Measurements from ENCODE around the gene GPATCH1.

Gene GPATCH1

DNA sequence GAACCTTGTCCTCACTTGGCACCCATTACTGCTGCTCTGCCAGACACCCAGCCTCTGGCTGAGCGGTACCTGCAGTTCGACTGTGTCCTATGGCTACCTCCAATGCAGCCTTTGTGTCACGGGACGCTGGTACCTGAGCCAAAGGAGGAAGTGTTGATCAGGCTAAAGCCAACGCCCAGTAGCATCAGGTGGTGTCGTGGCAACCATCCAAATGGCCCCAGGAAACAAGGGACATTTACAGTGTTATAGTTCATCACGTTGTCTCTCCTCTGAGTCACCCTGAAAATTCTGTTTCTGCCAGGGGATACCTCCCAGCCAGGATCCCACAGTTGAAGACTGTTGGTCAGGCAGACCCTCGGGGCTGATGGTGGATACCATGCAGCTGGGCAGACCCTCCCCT is 26.4 kb upstream of the GPATCH1 start:
- H3K79me2 ChIP-seq (ENCODE audit: insufficient read depth, low read length): no peaks in the 10 kb centered on the region
- H3K9me2 ChIP-seq (ENCODE audit: low read depth, low read length): no peaks in the 10 kb centered on the region
- no peaks in the 10 kb centered on the region for H3K27me3 ChIP-seq (ENCODE audit: insufficient read depth, low read length)
- no peak for TF ChIP-seq CTCF (IDR thresholded peaks at IDR 0.05; ENCODE audit: low read length)
- no peak for TF ChIP-seq EZH2 (IDR thresholded peaks at IDR 0.05; ENCODE audit: borderline replicate concordance, low read length)
- H3K27ac ChIP-seq (ENCODE audit: low read depth, low read length, poor library complexity, severe bottlenecking): no peak overlapping the region
- H3K4me2 ChIP-seq (ENCODE audit: low read length): no peak overlapping the region
- H3K36me3 ChIP-seq (ENCODE audit: insufficient read depth, low read length): 0 out of 2 replicates have a peak, but pooled peaks cover 2% of the 10 kb centered on the region
- H3K4me3 ChIP-seq (ENCODE audit: low read depth, low read length, poor library complexity, severe bottlenecking): no peak overlapping the region
- no peaks in the 10 kb centered on the region for H3F3A ChIP-seq (ENCODE audit: insufficient read depth, low read length)
- H3K9me3 ChIP-seq (ENCODE audit: low read length): no peaks in the 10 kb centered on the region
- H4K20me1 ChIP-seq (ENCODE audit: insufficient read depth, low read length): no peaks in the 10 kb centered on the region
- no peak overlapping the region for H3K9ac ChIP-seq (ENCODE audit: low read length)
- H3K4me1 ChIP-seq (ENCODE audit: insufficient read depth, low read length, severe bottlenecking): peaks cover 5% of the 10 kb centered on the region
- no peak overlapping the region for H2AFZ ChIP-seq (ENCODE audit: low read length)

GRCh38 chr19:33055718-33056117 is 25.3 kb upstream of the GPATCH1 start:
- no peaks in the 10 kb centered on the region for H4K20me1 ChIP-seq (ENCODE audit: insufficient read depth, low read length)
- no peak overlapping the region for H3K4me2 ChIP-seq (ENCODE audit: low read length)
- H3K36me3 ChIP-seq (ENCODE audit: insufficient read depth, low read length): 0 out of 2 replicates have a peak, but pooled peaks cover 2% of the 10 kb centered on the region
- no peaks in the 10 kb centered on the region for H3K27me3 ChIP-seq (ENCODE audit: insufficient read depth, low read length)
- H3K9me3 ChIP-seq (ENCODE audit: low read length): no peaks in the 10 kb centered on the region
- H3F3A ChIP-seq (ENCODE audit: insufficient read depth, low read length): no peaks in the 10 kb centered on the region
- TF ChIP-seq CTCF (IDR thresholded peaks at IDR 0.05; ENCODE audit: low read length) (no peak), EZH2 (IDR thresholded peaks at IDR 0.05; ENCODE audit: borderline replicate concordance, low read length) (no peak)
- H3K4me3 ChIP-seq (ENCODE audit: low read depth, low read length, poor library complexity, severe bottlenecking): no peak overlapping the region
- H2AFZ ChIP-seq (ENCODE audit: low read length): no peak overlapping the region
- no peaks in the 10 kb centered on the region for H3K79me2 ChIP-seq (ENCODE audit: insufficient read depth, low read length)
- H3K9me2 ChIP-seq (ENCODE audit: low read depth, low read length): no peaks in the 10 kb centered on the region
- H3K4me1 ChIP-seq (ENCODE audit: insufficient read depth, low read length, severe bottlenecking): peaks cover 5% of the 10 kb centered on the region
- no peak overlapping the region for H3K9ac ChIP-seq (ENCODE audit: low read length)
- no peak overlapping the region for H3K27ac ChIP-seq (ENCODE audit: low read depth, low read length, poor library complexity, severe bottlenecking)

DNA sequence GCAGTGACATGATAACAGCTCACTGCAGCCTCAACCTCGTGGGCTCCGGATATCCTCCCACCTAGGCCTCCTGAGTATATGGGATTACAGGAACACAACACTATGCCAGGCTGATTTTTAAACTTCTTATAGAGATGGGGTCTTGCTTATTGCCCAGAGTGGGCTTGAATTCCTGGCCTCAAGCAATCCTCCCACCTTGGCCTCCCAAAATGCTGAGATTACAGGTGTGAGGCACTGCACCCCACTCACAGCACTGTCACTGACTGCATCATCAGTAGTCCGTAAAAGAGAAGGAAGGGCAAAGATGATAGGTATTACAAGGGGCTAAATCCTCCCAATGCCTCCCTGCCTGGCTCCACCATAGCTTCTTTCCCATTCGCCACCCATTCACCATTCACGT is 20.4 kb upstream of the GPATCH1 start:
- Histone ChIP-seq H4K20me1 (ENCODE audit: insufficient read depth, low read length) (no peaks in the 10 kb centered on the region), H3F3A (ENCODE audit: insufficient read depth, low read length) (no peaks in the 10 kb centered on the region), H2AFZ (ENCODE audit: low read length) (no peak overlapping the region), H3K9me3 (ENCODE audit: low read length) (no peaks in the 10 kb centered on the region), H3K9me2 (ENCODE audit: low read depth, low read length) (no peaks in the 10 kb centered on the region), H3K9ac (ENCODE audit: low read length) (no peak overlapping the region), H3K4me2 (ENCODE audit: low read length) (no peak overlapping the region), H3K27ac (ENCODE audit: low read depth, low read length, poor library complexity, severe bottlenecking) (no peak overlapping the region), H3K79me2 (ENCODE audit: insufficient read depth, low read length) (no peaks in the 10 kb centered on the region), H3K36me3 (ENCODE audit: insufficient read depth, low read length) (no peaks in the 10 kb centered on the region), H3K4me3 (ENCODE audit: low read depth, low read length, poor library complexity, severe bottlenecking) (no peak overlapping the region), H3K4me1 (ENCODE audit: insufficient read depth, low read length, severe bottlenecking) (peaks cover 9% of the 10 kb centered on the region), H3K27me3 (ENCODE audit: insufficient read depth, low read length) (no peaks in the 10 kb centered on the region)
- TF ChIP-seq CTCF (IDR thresholded peaks at IDR 0.05; ENCODE audit: low read length): no peak
- TF ChIP-seq EZH2 (IDR thresholded peaks at IDR 0.05; ENCODE audit: borderline replicate concordance, low read length): no peak
